HL-60/S4 (cell line): ENCODE results near the gene ZNF124.
"Not testable (repeated sequence)": the region's sequence is repeated elsewhere in the genome, so short reads cannot be mapped to it uniquely, and the experiment has no call there.

Experiments
- in situ Hi-C: fragments of 300-500 bp; cut with MboI; formaldehyde crosslinking; loops from 2 replicates; pipeline ENCODE4 v1.14.3; 2022; ENCODE audit warnings: low sequenced_read_pairs

ZNF124 gene

DNA sequence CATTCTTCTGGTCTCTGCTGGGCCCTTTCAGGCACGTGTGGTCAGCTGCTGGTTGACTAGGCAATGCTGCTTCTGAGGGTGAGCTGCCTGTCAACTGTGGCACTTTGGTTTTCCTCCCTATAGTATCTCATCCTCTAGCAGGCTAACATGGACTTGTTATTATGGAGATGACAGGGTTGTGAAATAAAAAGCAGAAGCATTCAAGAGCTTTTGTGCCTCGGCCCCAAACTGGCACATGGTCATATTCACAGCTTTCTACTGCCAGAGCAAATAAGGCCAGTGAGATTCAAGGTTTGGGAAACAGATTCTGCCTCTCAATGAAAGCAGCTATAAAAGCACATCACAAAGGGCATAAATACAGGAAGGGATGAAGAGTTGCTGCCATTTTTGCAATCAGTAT is 1.6 kb upstream of the ZNF124 start:
- in situ Hi-C loops = no loop called here

DNA sequence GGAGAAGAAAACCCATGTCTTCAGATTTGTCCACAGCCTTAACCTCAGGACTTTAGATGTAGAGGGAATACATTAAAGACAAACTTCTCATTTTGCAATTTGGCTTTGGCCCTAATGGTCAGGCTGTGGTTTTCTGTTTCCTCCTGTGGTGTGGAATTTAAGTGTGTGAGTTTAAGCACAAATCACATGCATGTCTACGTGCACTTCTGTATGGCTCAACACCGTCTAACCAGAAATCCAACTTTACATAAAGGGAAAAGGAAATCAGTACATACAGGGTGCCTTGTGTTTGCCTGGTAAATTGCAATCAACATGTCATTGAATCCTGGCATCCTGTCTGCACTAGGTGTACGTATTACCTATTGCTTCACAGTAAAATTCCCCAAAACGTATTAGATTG is 1.2 kb upstream of the ZNF124 start:
- in situ Hi-C loops = no loop called here

- in situ Hi-C loops = not testable (repeated sequence)
These were observed 377 bp downstream of the ZNF124 start for GRCh38 chr1:247171443-247171842.

GRCh38 chr1:247165674-247166073 is 6.1 kb downstream of the ZNF124 start:
- in situ Hi-C loops = no loop called here

GRCh38 chr1:247164694-247165093 is 7.1 kb downstream of the ZNF124 start:
- in situ Hi-C loops = no loop called here

DNA sequence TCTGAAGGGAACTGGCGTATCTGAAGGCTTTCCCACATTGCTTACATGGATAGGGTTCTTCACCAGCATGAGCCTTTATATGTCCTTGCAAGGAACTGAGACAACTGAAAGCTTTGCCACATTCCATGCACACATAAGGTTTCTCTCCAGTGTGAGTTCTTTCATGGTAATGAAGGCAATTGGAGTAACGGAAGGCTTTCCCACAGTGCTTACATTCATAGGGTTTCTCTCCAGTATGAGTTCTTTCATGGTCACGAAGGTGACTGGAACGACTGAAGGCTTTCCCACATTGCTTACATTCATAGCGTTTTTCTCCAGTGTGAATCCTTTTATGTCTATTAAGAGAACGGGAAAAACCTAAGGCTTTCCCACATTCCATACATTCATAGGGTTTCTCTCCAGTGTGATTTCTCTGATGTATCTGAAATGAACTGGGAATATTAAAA is 15.0 kb downstream of the ZNF124 start:
- in situ Hi-C loops = no loop called here

GRCh38 chr1:247147781-247148180 is 24.0 kb downstream of the ZNF124 start:
- in situ Hi-C loops = no loop called here

- in situ Hi-C loops = not testable (repeated sequence)
These were observed 24.7 kb downstream of the ZNF124 start for GRCh38 chr1:247147120-247147519.

DNA sequence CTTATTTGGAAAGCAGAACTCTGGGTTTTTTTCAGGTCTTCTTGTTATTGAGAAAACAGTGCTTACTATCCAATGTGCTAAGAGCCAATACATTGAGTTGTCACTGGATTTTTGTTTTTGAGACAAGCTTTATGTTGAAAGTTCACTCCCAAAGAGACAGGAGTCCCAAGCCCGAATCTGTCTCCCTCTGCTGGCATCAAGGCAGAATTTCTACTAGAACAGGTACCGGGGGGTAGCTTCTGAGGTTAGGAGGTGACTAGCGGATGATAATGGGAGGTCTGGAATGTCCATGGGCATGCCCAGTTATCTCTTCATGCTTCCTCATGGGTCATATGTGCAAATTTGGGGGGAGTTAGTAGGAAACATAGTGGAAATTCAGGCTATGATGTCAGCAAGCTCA is 25.1 kb downstream of the ZNF124 start:
- in situ Hi-C loops = no loop called here

DNA sequence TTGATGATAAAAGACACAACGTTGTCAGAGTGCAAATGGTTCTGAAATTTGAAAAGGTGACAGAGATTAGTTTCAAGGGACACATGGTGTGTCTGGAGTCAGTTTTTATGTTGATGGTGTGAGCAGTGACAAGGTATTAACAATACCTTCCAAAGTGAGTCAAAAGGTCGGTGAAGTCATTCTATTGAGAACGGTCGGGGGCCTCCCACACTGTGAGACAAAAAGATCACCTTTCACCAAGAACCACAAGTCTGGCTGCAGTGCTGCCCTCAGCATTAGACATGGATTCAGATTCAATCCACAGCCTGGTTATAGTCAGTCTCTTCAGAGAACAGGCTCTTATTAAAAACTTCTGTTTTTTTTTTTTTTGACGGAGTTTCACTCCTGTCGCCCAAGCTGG is 26.5 kb downstream of the ZNF124 start:
- in situ Hi-C loops = no loop called here

DNA sequence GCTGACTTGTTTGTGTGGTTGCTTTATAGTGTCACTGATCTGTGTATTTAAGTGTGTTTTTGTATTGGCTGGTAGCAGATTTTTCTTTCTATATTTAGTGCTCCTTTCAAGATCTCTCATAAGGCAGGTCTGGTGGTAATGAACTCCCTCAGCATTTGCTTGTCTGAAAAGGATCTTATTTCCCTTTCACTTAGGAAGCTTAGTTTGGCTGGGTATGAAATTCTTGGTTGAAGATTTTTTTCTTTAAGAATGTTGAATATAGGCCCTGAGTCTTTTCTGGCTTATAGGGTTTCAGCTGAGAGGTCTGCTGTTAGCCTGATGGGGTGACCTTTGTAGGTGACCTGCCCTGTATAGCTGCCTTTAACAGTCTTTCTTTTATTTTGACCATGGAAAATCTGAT is 32.3 kb downstream of the ZNF124 start:
- in situ Hi-C loops = not testable (repeated sequence)

DNA sequence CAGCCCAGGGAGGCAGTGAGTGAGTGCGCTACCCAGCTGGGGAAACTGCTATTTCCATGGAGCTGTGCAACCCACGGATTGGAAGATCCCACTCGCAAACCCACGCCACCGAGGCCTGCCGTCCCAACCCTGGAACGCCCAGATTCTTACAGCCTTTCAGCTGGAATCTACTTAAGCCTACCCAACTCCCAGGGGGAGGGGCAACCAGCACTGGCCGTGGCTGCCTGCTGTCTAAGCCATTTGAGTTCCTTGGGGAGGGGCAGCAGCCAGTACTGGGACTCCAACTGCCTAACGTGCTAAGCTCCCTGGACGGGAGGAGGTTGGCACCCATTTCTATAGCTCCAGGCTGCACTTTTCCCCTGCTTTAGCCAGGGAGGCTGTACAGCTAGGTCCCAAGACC is 40.6 kb downstream of the ZNF124 start:
- in situ Hi-C loops = no loop called here

GRCh38 chr1:247127519-247128282 is 44.1 kb downstream of the ZNF124 start:
- in situ Hi-C loops = not testable (repeated sequence)

- in situ Hi-C loops = not testable (repeated sequence)
These were observed 45.2 kb downstream of the ZNF124 start for GRCh38 chr1:247126601-247127000.

- in situ Hi-C loops = not testable (repeated sequence)
These were observed 45.7 kb downstream of the ZNF124 start for GRCh38 chr1:247126166-247126565.

DNA sequence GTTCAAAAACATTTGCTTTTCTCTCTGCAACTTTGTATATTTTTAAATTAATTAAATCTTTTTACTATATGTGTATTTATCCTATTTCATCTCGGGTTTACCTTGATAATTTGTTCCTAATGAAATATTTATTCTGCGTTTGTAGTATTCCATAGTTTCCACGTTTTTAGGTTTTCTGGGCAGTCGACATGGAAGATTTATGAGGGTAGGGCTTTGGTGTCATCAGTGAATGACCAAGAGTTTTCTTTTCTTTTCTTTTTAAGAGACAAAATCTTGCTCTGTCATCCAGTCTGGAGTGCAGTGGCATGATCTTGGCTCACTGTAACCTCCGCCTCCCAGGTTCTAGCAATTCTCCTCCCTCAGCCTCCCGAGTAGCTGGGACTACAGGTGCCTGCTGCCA is 50.4 kb downstream of the ZNF124 start:
- in situ Hi-C loops = no loop called here

- in situ Hi-C loops = not testable (repeated sequence)
These were observed 51.5 kb downstream of the ZNF124 start for GRCh38 chr1:247120408-247120668.

GRCh38 chr1:247119600-247120407 is 52.0 kb downstream of the ZNF124 start:
- in situ Hi-C loops = no loop called here

DNA sequence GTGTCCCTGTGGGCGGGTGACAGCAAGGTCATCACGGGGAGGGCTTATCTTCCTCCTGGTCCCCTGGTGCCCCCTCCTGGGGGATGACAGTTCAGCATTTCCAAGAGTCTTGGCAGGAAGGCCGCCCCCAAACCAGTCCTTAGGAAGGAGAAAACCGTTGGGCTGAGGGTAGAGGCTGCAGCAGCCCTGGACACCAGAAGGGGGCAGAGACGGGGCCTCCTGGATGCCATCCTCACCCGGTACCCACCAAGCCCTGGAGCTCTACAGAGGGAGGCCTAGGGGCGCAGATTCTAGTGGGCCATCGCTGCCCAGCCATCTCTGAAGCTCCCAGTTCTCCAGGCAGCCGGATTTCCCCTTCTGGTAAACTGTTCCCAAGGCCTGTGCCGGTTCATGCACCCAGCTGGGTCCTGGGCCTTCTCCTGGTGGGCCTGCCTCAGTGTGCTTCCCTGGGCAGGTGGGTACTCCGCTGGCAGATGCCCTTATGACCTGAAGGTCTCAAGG is 52.8 kb downstream of the ZNF124 start:
- in situ Hi-C loops = no loop called here

DNA sequence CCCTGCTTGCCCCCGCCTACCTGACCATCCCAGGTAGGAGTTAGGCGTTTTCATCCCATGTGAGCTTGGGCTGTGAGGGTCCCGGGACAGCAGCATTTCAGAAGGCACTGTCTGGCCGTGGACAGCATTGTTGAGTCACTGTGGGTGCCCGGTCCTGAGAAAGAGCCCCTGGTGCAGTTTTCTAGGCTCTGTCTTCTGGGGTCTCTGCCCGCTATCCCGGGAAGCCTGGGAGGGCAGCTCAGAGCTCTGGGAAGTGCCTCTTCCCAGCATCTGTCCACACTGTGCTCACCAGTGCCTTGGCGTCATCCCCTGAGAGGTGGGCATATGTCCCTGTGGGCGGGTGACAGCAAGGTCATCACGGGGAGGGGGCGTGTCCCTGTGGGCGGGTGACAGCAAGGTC is 56.3 kb downstream of the ZNF124 start:
- in situ Hi-C loops = no loop called here

GRCh38 chr1:247115141-247115510 is 56.7 kb downstream of the ZNF124 start:
- in situ Hi-C loops = no loop called here
